H9 (cell line): ENCODE data around the gene KRTAP10-4. TPM values are rescaled to one million over a fixed set of nuclear protein-coding genes. Genes with fewer than 3 reads are reported as not detected.
"Not testable (repeated sequence)": the region's sequence is repeated elsewhere in the genome, so short reads cannot be mapped to it uniquely, and the experiment has no call there.

Experiments used
- DNase-seq: peaks from one replicate; pipeline ENCODE4 v3.0.0-alpha.2; 2017
- H2AFZ ChIP-seq: one replicate; pipeline ENCODE4 v1.6.1; 2013; ENCODE audit warnings: mild to moderate bottlenecking, low read length, control low read depth, moderate library complexity
- H2AK5ac ChIP-seq: 2 replicates; pipeline ENCODE4 v1.6.1; 2013; ENCODE audit warnings: low read length, control low read depth, mixed read lengths; ENCODE audit not compliant: insufficient read length
- H2BK120ac ChIP-seq: one replicate; pipeline ENCODE4 v1.6.1; 2013; ENCODE audit warnings: low read depth, mild to moderate bottlenecking, low read length, control low read depth, inconsistent platforms; ENCODE audit not compliant: poor library complexity, severe bottlenecking
- H2BK12ac ChIP-seq: 2 replicates; pipeline ENCODE4 v1.6.1; 2013; ENCODE audit warnings: low read length, control low read depth, mixed read lengths, low read depth; ENCODE audit not compliant: insufficient read length
- H2BK15ac ChIP-seq: 2 replicates; pipeline ENCODE4 v1.6.1; 2013; ENCODE audit warnings: low read depth, low read length, control low read depth
- H2BK20ac ChIP-seq: one replicate; pipeline ENCODE4 v1.6.1; 2013; ENCODE audit warnings: low read depth, mild to moderate bottlenecking, low read length, control low read depth, inconsistent platforms; ENCODE audit not compliant: poor library complexity, severe bottlenecking
- H2BK5ac ChIP-seq: 2 replicates; pipeline ENCODE4 v1.6.1; 2013; ENCODE audit warnings: low read length, control low read depth, mixed read lengths; ENCODE audit not compliant: insufficient read length
- H3K14ac ChIP-seq: 2 replicates; pipeline ENCODE4 v1.6.1; 2013; ENCODE audit warnings: low read length, control low read depth; ENCODE audit not compliant: insufficient read depth
- H3K18ac ChIP-seq: 2 replicates; pipeline ENCODE4 v1.6.1; 2013; ENCODE audit warnings: low read depth, mild to moderate bottlenecking, mixed read lengths, low read length, control low read depth; ENCODE audit not compliant: insufficient read length
- H3K23ac ChIP-seq: 2 replicates; pipeline ENCODE4 v1.6.1; 2013; ENCODE audit warnings: low read length, control low read depth, mixed read lengths, low read depth; ENCODE audit not compliant: insufficient read length
- H3K23me2 ChIP-seq: 2 replicates; pipeline ENCODE4 v1.6.1; 2013; ENCODE audit warnings: low read depth, mild to moderate bottlenecking, mixed read lengths, low read length, control low read depth; ENCODE audit not compliant: insufficient read length, poor library complexity, severe bottlenecking
- H3K27ac ChIP-seq: 2 replicates; pipeline ENCODE4 v1.5.1; 2013; ENCODE audit warnings: low read length, control low read depth, mixed read lengths, low read depth; ENCODE audit not compliant: insufficient read length
- H3K27me3 ChIP-seq: 2 replicates; pipeline ENCODE4 v1.6.1; 2013; ENCODE audit warnings: low read length, control low read depth, inconsistent platforms; ENCODE audit not compliant: insufficient read depth
- H3K4ac ChIP-seq: 2 replicates; pipeline ENCODE4 v1.6.1; 2013; ENCODE audit warnings: low read depth, mild to moderate bottlenecking, control low read depth, inconsistent platforms, low read length, moderate library complexity
- H3K4me1 ChIP-seq: 2 replicates; pipeline ENCODE4 v1.6.1; 2013; ENCODE audit warnings: low read length, control low read depth, inconsistent platforms; ENCODE audit not compliant: insufficient read depth
- H3K4me2 ChIP-seq: 2 replicates; pipeline ENCODE4 v1.6.1; 2013; ENCODE audit warnings: low read length, control low read depth, mixed read lengths; ENCODE audit not compliant: insufficient read length, insufficient read depth
- H3K56ac ChIP-seq: 2 replicates; pipeline ENCODE4 v1.6.1; 2013; ENCODE audit warnings: low read depth, mild to moderate bottlenecking, mixed read lengths, low read length, control low read depth; ENCODE audit not compliant: insufficient read length
- H3K79me1 ChIP-seq: 2 replicates; pipeline ENCODE4 v1.6.1; 2013; ENCODE audit warnings: low read depth, mild to moderate bottlenecking, moderate library complexity, low read length, control low read depth, inconsistent platforms; ENCODE audit not compliant: insufficient read depth, poor library complexity, severe bottlenecking
- H3K79me2 ChIP-seq: 2 replicates; pipeline ENCODE4 v1.6.1; 2013; ENCODE audit warnings: low read length, control low read depth, inconsistent platforms; ENCODE audit not compliant: insufficient read depth
- H3K9ac ChIP-seq: 2 replicates; pipeline ENCODE4 v1.6.1; 2013; ENCODE audit warnings: low read length, control low read depth, mixed read lengths; ENCODE audit not compliant: insufficient read length; ENCODE audit errors: extremely low read depth
- H3K9me3 ChIP-seq: one replicate; pipeline ENCODE4 v1.6.1; 2013; ENCODE audit warnings: low read depth, low read length, inconsistent platforms; ENCODE audit not compliant: control insufficient read depth
- H3T11ph ChIP-seq: one replicate; pipeline ENCODE4 v1.6.1; 2013; ENCODE audit warnings: mild to moderate bottlenecking, low read length, control low read depth, inconsistent platforms
- H4K20me1 ChIP-seq: one replicate; pipeline ENCODE4 v1.6.1; 2013; ENCODE audit not compliant: control insufficient read depth, insufficient read length, insufficient read depth
- H4K5ac ChIP-seq: 2 replicates; pipeline ENCODE4 v1.6.1; 2013; ENCODE audit warnings: low read depth, mild to moderate bottlenecking, mixed read lengths, low read length, control low read depth; ENCODE audit not compliant: insufficient read length
- H4K8ac ChIP-seq: replicated peaks from 2 replicates; pipeline ENCODE4 v1.6.1; 2013; ENCODE audit warnings: low read length, control low read depth, mixed read lengths, low read depth; ENCODE audit not compliant: insufficient read length
- H4K91ac ChIP-seq: 2 replicates; pipeline ENCODE4 v1.6.1; 2013; ENCODE audit warnings: low read depth, mild to moderate bottlenecking, moderate library complexity, mixed read lengths, low read length, control low read depth; ENCODE audit not compliant: insufficient read length
- H3K27ac Mint-ChIP-seq, 3 experiments: 2 replicates in 2 of 3; 3 replicates in 1 of 3; pipeline ENCODE4 v1.8.0; 2020 to 2021; ENCODE audit warnings: mixed read lengths in 3 of 3, mild to moderate bottlenecking in 1 of 3, moderate library complexity in 1 of 3
- H3K27me3 Mint-ChIP-seq: 2 replicates; pipeline ENCODE4 v1.8.0; 2021; ENCODE audit warnings: low read depth, mild to moderate bottlenecking, moderate library complexity, mixed read lengths
- H3K36me3 Mint-ChIP-seq, 3 experiments: 2 replicates in 2 of 3; 3 replicates in 1 of 3; pipeline ENCODE4 v1.8.0; 2020 to 2021; ENCODE audit warnings: low read depth in 3 of 3, mixed read lengths in 3 of 3; ENCODE audit not compliant: insufficient read depth in 1 of 3
- H3K4me1 Mint-ChIP-seq, 2 experiments: 2 replicates each; pipeline ENCODE4 v1.8.0; 2020; ENCODE audit warnings: mixed read lengths in 2 of 2
- H3K4me3 Mint-ChIP-seq, 2 experiments: 2 replicates in 1 of 2; 3 replicates in 1 of 2; pipeline ENCODE4 v1.8.0; 2020 to 2021; ENCODE audit warnings: mild to moderate bottlenecking in 2 of 2, mixed read lengths in 2 of 2, moderate library complexity in 1 of 2
- H3K9me3 Mint-ChIP-seq, 2 experiments: 2 replicates in 1 of 2; 3 replicates in 1 of 2; pipeline ENCODE4 v1.8.0; 2020; ENCODE audit warnings: mild to moderate bottlenecking in 2 of 2, mixed read lengths in 2 of 2, moderate library complexity in 1 of 2
- WGBS: extraction: QIAGEN DNeasy Blood & Tissue Kit; methylation state at CpG from one replicate; pipeline ENCODE4 v1.1.7; 2013; ENCODE audit warnings: missing lambda C conversion rate, low lambda C conversion rate, mixed read lengths; ENCODE audit not compliant: insufficient read length; ENCODE audit errors: extremely low coverage; 5-methylcytosine and 5-hydroxymethylcytosine counted together
- long read RNA-seq: library from polyadenylated mRNA; unstranded; transcript quantifications from one replicate; pipeline ENCODE4 v2.0.0, GENCODE V29; 2020
- total RNA-seq: library from RNA; stranded (reverse); gene quantifications from 2 replicates; pipeline ENCODE4 v1.2.1, GENCODE V29; 2021

The KRTAP10-4 gene
- total RNA-seq = not detected in 2 replicates
- long read RNA-seq = 0 reads

DNA sequence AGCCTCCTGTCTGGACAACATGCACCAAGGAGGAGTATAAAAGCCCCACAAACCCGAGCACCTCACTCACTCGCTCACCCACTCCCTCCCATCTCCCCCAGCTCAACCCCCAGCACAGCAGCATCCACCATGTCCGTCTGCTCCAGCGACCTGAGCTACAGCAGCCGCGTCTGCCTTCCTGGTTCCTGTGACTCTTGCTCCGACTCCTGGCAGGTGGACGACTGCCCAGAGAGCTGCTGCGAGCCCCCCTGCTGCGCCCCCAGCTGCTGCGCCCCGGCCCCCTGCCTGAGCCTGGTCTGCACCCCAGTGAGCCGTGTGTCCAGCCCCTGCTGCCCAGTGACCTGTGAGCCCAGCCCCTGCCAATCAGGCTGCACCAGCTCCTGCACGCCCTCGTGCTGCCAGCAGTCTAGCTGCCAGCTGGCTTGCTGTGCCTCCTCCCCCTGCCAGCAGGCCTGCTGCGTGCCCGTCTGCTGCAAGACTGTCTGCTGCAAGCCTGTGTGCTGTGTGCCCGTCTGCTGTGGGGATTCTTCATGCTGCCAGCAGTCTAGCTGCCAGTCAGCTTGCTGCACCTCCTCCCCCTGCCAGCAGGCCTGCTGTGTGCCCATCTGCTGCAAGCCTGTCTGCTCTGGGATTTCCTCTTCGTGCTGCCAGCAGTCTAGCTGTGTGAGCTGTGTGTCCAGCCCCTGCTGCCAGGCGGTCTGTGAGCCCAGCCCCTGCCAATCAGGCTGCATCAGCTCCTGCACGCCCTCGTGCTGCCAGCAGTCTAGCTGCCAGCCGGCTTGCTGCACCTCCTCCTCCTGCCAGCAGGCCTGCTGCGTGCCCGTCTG lies at the start of gene KRTAP10-4:
TSS of gene KRTAP10-4 (plus strand) at position 100 of the 827 bp plus-strand sequence. CDS start at position 130, 30 bp downstream.
- Mint-ChIP-seq H3K9me3 (peaks cover 33 to 35% of the 10 kb centered on the region in 2 experiments), H3K27me3 (peaks cover 23% of the 10 kb centered on the region), H3K36me3 (peaks cover 3 to 35% (median 15%) of the 10 kb centered on the region in 3 experiments; a peak in 5 of 7 replicates), H3K4me1 (peaks cover 5 to 12% of the 10 kb centered on the region in 2 experiments)
- H3K56ac ChIP-seq, H4K5ac ChIP-seq, H2BK120ac ChIP-seq, H4K20me1 ChIP-seq, H2AFZ ChIP-seq, H3T11ph ChIP-seq, H2BK15ac ChIP-seq, H3K4me1 ChIP-seq, H3K27ac Mint-ChIP-seq, H3K18ac ChIP-seq, H2BK12ac ChIP-seq, H3K79me2 ChIP-seq, H3K27me3 ChIP-seq, H3K4ac ChIP-seq, H3K4me2 ChIP-seq, H2BK5ac ChIP-seq, H3K9ac ChIP-seq, H4K91ac ChIP-seq, DNase-seq, H4K8ac ChIP-seq, H3K4me3 Mint-ChIP-seq, H3K27ac ChIP-seq, H3K9me3 ChIP-seq, H3K23ac ChIP-seq, H3K23me2 ChIP-seq, H3K14ac ChIP-seq, H3K79me1 ChIP-seq, H2AK5ac ChIP-seq, H2BK20ac ChIP-seq: not testable (repeated sequence)
- WGBS = no CpG with 5 or more reads among the region's 25 CpGs
